ENCODE data around the gene APH1B. TPM values are rescaled to one million over a fixed set of nuclear protein-coding genes. Genes with fewer than 3 reads are reported as not detected.
"Not testable (repeated sequence)": the region's sequence is repeated elsewhere in the genome, so short reads cannot be mapped to it uniquely, and the experiment has no call there.

APH1B gene
- polyA plus RNA-seq, 1 donor, result 11.6 TPM

GRCh38 chr15:63299943-63300575, 22.7 kb downstream of the APH1B start:
- DNase-seq, result no peak

- DNase-seq, result no peak
Measured at GRCh38 chr15:63301088-63301487, 23.7 kb downstream of the APH1B start.

GRCh38 chr15:63305260-63305659, 27.9 kb downstream of the APH1B start:
- DNase-seq, result no peak

- no peak for DNase-seq
Measured at GRCh38 chr15:63306492-63307073, 29.2 kb downstream of the APH1B start.

- DNase-seq, result no peak
Measured at GRCh38 chr15:63308491-63308890, 31.1 kb downstream of the APH1B start.

GRCh38 chr15:63308947-63309346, 31.5 kb downstream of the APH1B start:
- no peak for DNase-seq

- DNase-seq, result no peak
Measured at GRCh38 chr15:63310646-63311045, 33.2 kb downstream of the APH1B start.

GRCh38 chr15:63312286-63312685, 34.9 kb downstream of the APH1B start:
- DNase-seq, result no peak

- DNase-seq, result no peak
Measured at GRCh38 chr15:63313825-63314224, 36.4 kb downstream of the APH1B start.

- no peak for DNase-seq
Measured at GRCh38 chr15:63314409-63314808, 37.0 kb downstream of the APH1B start.

GRCh38 chr15:63318344-63318743, 40.9 kb downstream of the APH1B start:
- no peak for DNase-seq

- no peak for DNase-seq
Measured at GRCh38 chr15:63319065-63319464, 41.7 kb downstream of the APH1B start.

GRCh38 chr15:63320446-63320845, 43.0 kb downstream of the APH1B start:
- DNase-seq, result not testable (repeated sequence)

- DNase-seq, result not testable (repeated sequence)
Measured at GRCh38 chr15:63320981-63321380, 43.6 kb downstream of the APH1B start.

- DNase-seq, result no peak
Measured at GRCh38 chr15:63321462-63321861, 44.1 kb downstream of the APH1B start.

GRCh38 chr15:63322541-63322940, 45.1 kb downstream of the APH1B start:
- DNase-seq, result no peak

GRCh38 chr15:63323798-63324563, 46.6 kb downstream of the APH1B start:
- DNase-seq, result no peak

- DNase-seq, result no peak
Measured at GRCh38 chr15:63324770-63325169, 47.4 kb downstream of the APH1B start.

GRCh38 chr15:63327648-63328421, 50.4 kb downstream of the APH1B start:
- no peak for DNase-seq

- DNase-seq, result no peak
Measured at GRCh38 chr15:63329567-63330350, 52.4 kb downstream of the APH1B start.

GRCh38 chr15:63330926-63331325, 53.5 kb downstream of the APH1B start:
- DNase-seq, result no peak

GRCh38 chr15:63331456-63331855, 54.1 kb downstream of the APH1B start:
- DNase-seq, result no peak

All from hindlimb muscle (tissue), 1 donor.